Brain pericyte (primary cell): ENCODE results near the gene CCL25.

Source experiments
- DNase-seq: peaks from one replicate; pipeline ENCODE4 v3.0.0-alpha.2; 2012; ENCODE audit warnings: low read depth, low spot score

The CCL25 gene

DNA sequence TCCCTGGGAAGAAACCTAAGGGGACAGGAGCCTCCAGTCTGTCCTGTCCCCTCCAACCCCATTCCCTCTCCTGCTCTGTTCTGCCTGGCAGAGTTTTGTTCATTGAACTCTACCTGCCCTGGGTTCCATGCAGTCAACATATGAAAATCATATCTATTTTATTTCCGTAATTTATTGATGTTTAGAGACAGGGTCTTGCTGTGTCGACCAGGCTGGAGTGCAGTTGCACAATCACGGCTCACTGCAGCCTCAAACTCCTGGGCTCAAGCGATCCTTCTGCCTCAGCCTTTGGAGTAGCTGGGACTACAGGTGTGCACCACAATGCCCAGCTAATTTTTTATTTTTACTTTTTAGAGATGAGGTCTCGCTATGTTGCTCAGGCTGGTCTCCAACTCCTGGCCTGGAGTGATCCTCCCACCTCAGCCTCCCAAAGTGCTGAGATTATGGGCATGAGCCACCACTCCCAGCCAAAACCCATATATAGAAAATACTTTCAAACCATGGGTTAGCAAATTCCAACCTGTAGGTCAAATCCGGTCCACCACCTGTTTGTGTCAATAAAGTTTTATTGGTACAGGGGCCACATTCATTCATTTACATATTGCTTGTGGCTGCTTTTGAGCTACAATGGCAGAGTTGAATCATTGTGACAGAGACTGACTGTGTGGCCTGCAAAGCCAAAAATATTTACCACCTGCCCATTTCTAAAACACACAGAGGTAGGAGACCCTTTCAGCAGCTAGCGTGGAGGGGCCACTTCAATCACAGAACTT is 57.5 kb downstream of the CCL25 start:
- DNase-seq = no peak

DNA sequence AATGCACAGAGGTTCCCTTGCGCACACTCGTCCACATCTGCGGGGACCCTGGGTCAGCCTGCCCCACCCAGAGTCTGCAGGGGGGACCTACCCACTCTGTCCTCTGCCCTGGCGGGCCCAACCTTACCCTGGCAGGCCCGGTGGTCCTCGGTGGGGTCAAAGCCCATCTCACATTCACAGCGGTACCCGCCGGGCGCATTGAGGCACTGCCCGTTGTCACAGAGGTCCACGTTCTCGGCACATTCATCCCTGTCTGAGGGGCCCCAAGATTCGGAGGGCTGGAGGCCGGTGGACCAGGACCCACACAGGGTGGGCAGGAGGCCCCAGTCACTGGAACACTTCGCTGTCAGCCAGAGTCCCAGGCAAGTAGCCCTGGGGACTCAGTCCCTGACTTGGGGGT is 58.4 kb downstream of the CCL25 start:
- no peak for DNase-seq

DNA sequence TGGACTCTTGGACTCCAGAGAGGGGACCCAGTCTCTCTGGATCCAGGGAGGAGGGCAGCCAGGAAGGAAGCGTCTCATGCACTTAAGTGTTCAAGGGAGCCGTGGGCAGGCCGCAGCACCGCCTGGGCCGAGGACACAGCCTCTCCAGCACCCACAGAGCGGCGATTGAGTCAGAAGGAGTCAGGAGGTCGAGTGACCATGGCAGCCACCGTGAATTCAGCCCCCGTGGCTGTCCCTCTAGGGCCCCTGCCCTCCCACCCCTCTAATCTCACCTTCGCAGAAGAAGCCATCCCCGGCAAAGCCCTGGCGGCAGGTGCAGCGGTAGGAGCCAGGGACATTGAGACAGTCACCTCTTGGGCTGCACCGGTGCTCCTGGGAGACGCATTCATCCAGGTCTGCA is 58.8 kb downstream of the CCL25 start:
- DNase-seq = no peak
